ENCODE data around the gene GULP1.

Gene GULP1

DNA sequence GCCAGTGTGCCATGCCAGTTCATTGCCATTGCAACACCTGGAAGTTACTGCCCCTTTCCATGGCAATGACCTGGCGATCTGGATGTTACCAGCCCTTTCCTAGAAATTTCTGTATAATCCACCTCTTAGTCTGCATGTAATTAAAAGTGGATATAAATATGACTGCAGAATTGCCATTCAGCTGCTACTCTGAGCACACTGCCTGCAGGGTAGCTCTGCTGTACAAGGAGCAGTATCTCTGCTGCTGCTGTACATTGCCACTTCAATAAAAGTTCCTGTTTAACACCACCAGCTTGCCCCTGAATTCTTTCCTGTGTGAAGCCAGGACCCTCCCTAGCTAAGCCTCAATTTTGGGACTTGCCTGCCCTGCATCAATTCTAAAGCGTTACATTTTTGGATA, 17.4 kb upstream of the GULP1 start:
- TF ChIP-seq SIN3A (IDR thresholded peaks at IDR 0.05; ENCODE audit: borderline replicate concordance, insufficient read depth, low read length) (no peak), FOXP2 (optimal IDR thresholded peaks at IDR 0.05; ENCODE audit: borderline replicate concordance, extremely low read depth, extremely low read length, insufficient read depth) (no peak), TAF1 (IDR thresholded peaks at IDR 0.05; ENCODE audit: borderline replicate concordance, insufficient read depth, low read length) (no peak), POLR2AphosphoS5 (IDR thresholded peaks at IDR 0.05; ENCODE audit: low read depth, low read length) (no peak)
- TF ChIP-seq, protein P1, sequence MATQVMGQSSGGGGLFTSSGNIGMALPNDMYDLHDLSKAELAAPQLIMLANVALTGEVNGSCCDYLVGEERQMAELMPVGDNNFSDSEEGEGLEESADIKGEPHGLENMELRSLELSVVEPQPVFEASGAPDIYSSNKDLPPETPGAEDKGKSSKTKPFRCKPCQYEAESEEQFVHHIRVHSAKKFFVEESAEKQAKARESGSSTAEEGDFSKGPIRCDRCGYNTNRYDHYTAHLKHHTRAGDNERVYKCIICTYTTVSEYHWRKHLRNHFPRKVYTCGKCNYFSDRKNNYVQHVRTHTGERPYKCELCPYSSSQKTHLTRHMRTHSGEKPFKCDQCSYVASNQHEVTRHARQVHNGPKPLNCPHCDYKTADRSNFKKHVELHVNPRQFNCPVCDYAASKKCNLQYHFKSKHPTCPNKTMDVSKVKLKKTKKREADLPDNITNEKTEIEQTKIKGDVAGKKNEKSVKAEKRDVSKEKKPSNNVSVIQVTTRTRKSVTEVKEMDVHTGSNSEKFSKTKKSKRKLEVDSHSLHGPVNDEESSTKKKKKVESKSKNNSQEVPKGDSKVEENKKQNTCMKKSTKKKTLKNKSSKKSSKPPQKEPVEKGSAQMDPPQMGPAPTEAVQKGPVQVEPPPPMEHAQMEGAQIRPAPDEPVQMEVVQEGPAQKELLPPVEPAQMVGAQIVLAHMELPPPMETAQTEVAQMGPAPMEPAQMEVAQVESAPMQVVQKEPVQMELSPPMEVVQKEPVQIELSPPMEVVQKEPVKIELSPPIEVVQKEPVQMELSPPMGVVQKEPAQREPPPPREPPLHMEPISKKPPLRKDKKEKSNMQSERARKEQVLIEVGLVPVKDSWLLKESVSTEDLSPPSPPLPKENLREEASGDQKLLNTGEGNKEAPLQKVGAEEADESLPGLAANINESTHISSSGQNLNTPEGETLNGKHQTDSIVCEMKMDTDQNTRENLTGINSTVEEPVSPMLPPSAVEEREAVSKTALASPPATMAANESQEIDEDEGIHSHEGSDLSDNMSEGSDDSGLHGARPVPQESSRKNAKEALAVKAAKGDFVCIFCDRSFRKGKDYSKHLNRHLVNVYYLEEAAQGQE (IDR thresholded peaks at IDR 0.05; ENCODE audit: insufficient read depth in 1 of 2, low read depth in 2 of 2, low read length in 2 of 2), result no peak

DNA sequence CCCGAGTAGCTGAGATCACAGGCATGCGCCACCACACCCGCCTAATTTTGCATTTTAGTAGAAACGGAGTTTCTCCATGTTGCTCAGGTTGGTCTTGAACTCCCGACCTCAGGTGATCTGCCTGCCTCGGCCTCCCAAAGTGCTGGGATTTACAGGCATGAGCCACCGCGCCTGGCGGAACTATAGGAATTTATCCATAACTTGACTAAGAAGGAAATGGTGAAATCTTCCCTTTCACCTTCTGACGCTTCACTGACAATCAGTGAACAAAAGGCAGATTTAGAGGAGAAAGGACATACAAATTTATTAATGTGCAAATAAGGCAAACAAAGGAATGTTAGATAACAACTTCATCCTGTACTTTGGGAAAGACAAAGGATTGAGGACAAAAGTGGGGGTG, 15.4 kb upstream of the GULP1 start:
- no peak for TF ChIP-seq TAF1 (IDR thresholded peaks at IDR 0.05; ENCODE audit: borderline replicate concordance, insufficient read depth, low read length)
- TF ChIP-seq SIN3A (IDR thresholded peaks at IDR 0.05; ENCODE audit: borderline replicate concordance, insufficient read depth, low read length), result no peak
- no peak for TF ChIP-seq POLR2AphosphoS5 (IDR thresholded peaks at IDR 0.05; ENCODE audit: low read depth, low read length)

DNA sequence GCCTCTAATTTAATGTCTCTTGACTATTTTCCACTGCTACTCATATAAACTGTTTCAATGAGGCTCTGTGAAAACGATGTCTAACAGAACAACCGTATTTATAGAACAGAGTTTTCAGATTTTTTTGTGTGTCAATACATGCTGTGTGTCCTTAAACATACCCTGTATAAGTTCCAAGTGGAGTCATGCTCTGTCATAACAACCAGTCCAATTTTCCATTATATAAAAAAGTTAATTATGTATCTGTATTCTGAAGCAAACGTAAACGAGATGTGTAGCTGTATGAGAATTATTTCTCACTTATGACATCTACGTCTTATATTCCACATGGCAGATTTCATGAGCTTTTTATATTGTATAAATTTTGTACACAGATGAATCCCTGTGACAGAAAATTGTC, 13.9 kb upstream of the GULP1 start:
- TF ChIP-seq TAF1 (IDR thresholded peaks at IDR 0.05; ENCODE audit: borderline replicate concordance, insufficient read depth, low read length) (no peak), SIN3A (IDR thresholded peaks at IDR 0.05; ENCODE audit: borderline replicate concordance, insufficient read depth, low read length) (no peak), FOXP2 (optimal IDR thresholded peaks at IDR 0.05; ENCODE audit: borderline replicate concordance, extremely low read depth, extremely low read length, insufficient read depth) (no peak), POLR2AphosphoS5 (IDR thresholded peaks at IDR 0.05; ENCODE audit: low read depth, low read length) (no peak)
- TF ChIP-seq, protein P1 (IDR thresholded peaks at IDR 0.05; ENCODE audit: insufficient read depth in 1 of 2, low read depth in 2 of 2, low read length in 2 of 2), result no peak

DNA sequence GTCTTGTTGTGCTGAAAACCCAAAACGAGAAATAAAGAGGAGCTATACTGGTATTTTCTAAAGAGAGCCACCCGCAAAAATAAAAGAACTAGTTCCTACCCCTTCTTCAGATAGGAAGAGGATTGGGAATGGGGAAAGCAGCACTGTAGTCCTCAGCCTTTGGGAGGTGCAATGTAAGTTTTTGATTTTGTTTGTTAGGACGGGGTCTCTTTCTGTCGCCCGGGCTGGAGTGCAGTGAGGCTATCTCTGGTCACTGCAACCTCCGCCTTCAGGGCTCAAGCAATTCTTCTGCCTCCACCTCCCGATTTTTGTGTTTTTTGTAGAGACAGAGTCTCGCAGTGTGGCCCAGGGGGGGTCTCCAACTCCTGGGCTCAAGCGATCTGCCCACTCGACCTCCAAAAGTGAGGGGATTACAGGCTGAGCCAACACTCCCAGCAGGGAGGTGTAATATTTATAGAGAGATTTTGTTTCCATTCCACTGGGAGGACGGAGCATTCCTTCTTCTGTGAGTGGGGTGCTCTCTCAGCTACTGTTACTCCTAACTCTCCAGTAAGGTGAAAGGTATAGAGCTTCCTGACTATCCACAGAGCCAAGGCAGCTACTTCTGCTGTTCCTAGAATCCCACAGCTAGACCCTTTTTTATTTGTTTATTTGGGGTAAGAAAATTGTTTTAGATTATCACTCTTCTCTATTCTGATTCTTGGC, 13.1 kb upstream of the GULP1 start:
- TF ChIP-seq TAF1 (IDR thresholded peaks at IDR 0.05; ENCODE audit: borderline replicate concordance, insufficient read depth, low read length) (no peak), POLR2AphosphoS5 (IDR thresholded peaks at IDR 0.05; ENCODE audit: low read depth, low read length) (no peak), FOXP2 (optimal IDR thresholded peaks at IDR 0.05; ENCODE audit: borderline replicate concordance, extremely low read depth, extremely low read length, insufficient read depth) (no peak), SIN3A (IDR thresholded peaks at IDR 0.05; ENCODE audit: borderline replicate concordance, insufficient read depth, low read length) (no peak)
- TF ChIP-seq, protein P1 (IDR thresholded peaks at IDR 0.05; ENCODE audit: insufficient read depth in 1 of 2, low read depth in 2 of 2, low read length in 2 of 2), result no peak

DNA sequence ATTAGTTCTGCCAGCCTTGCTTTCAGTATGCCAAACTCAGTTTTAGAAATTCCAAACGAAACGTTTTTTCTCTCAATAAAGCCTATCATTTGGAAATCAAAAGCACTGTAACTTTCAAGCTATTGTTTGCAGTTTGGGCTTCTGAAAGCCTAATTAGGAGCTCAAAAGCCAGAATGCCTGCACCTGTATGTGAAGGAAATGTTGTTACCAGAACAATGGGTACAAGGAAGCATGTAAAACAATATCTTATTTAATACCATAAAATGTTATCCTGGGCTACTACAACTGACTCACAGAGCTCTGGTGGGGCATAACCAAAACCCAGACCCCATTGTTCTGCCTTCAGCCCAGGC, 12.6 kb upstream of the GULP1 start:
- TF ChIP-seq POLR2AphosphoS5 (IDR thresholded peaks at IDR 0.05; ENCODE audit: low read depth, low read length) (no peak), FOXP2 (optimal IDR thresholded peaks at IDR 0.05; ENCODE audit: borderline replicate concordance, extremely low read depth, extremely low read length, insufficient read depth) (no peak), TAF1 (IDR thresholded peaks at IDR 0.05; ENCODE audit: borderline replicate concordance, insufficient read depth, low read length) (no peak), SIN3A (IDR thresholded peaks at IDR 0.05; ENCODE audit: borderline replicate concordance, insufficient read depth, low read length) (no peak)
- TF ChIP-seq, protein P1 (IDR thresholded peaks at IDR 0.05; ENCODE audit: insufficient read depth in 1 of 2, low read depth in 2 of 2, low read length in 2 of 2), result no peak
